GM11168 (cell line): ENCODE data around the gene AOAH.
"Not testable (repeated sequence)": the region's sequence is repeated elsewhere in the genome, so short reads cannot be mapped to it uniquely, and the experiment has no call there.

Source experiments
- in situ Hi-C: fragments of 300-500 bp; cut with MboI; formaldehyde crosslinking; loops from one replicate; pipeline ENCODE4 v1.12.0; 2022; ENCODE audit warnings: low sequenced_read_pairs; ENCODE audit not compliant: unreplicated experiment

Gene AOAH

GRCh38 chr7:36707465-36707864 lies 16.8 kb downstream of the AOAH start:
- in situ Hi-C loops, result no loop called here

DNA sequence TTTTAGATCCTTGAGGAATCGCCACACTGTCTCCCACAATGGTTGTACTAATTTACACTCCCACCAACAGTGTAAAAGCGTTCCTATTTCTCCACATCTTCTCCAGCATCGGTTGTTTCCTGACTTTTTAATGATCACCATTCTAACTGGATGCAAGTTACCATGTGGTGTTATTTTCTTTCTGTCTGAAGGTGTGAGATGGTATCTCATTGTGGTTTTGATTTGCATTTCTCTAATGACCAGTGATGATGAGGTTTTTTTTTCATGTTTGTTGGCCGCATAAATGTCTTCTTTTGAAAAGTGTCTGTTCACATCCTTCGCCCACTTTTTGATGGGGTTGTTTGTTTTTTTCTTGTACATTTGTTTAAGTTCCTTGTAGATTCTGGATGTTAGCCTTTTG lies 20.4 kb downstream of the AOAH start:
- in situ Hi-C loops, result not testable (repeated sequence)

DNA sequence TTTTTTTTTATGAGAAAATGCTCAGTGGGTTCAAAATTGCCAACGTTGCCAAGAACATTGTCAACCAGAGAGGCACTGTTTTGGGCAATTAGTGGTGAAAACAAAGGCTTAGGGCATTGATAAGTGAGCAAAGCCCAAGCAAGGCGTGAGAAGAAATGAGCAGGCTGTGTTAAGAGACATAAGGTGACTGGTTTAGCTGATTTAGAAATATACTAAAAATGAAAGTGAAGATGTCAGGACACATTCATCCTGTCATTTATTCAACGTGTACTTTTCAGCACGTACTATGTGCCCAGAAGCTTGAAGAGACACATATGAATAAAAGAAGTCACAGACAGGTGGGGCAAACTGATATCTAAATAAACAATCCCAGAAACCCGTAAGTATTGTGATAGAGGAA lies 31.8 kb downstream of the AOAH start:
- in situ Hi-C loops, result no loop called here

DNA sequence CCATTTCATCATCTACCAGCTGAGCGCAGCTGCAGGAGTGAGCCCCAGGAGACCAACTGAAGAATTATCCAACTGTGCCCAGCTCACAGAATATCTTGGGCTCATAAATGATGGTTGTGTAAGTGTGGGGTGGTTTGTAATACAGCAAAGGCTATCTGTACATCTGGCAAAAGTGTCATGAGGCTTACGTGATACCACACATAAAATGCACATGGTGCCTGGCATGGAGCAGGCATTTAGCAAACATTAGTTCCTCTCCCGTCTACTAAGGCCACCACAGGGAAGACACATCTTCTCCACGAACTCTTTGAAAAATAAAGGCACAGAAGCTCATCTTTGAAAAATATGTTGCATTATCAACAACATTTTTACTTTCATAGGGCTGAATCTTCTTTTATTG lies 32.3 kb downstream of the AOAH start:
- in situ Hi-C loops, result no loop called here

DNA sequence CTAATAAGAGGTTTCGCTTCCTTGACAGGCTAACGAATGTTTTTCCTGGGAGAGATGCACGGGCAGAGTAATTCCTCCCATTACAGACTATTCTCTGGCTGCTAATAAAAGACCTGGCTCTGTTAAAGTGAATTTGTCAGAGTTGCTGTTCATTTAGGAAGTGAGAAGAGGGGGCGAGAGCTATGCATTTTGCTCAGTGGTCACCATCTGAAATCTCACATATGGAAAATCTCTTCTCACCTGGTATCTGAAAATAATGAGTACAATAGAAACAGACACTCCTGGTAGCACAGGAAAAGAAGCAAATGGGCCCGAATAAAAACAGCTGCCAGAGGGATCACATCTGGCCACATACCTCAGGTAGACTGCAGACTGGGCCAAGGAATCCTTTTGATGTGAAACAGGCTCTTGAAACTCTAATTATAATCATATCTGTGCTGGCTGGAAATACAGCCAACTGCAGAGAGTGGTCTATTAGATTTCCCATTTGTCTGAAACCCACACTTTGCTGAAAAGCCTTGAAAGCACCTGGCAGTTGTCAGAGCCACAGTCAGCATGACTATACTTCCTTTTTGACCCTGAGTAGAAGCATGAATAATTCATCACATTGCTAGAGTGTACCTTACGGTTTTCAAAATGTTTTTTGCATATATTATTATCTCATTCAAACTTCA lies 33.6 kb downstream of the AOAH start:
- in situ Hi-C loops, result no loop called here

DNA sequence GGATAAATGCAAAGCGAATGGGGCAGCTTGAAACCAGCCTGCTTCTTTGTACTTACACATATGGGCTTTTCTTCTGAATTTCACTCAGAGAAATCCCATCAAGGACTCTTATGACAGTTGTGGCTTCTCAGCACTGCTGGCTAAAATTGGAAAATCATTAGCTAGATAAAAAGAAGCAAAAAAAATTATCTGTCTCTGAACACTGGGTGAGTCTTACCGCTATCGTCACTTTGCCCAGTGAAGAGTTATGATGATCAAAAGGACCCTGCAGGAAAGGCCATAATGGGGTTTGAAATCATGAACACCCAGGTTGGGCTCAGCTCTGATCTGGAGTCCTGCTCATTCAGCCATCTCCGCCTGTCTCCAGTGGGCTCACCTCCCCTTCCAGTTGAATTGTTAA lies 34.3 kb downstream of the AOAH start:
- in situ Hi-C loops, result no loop called here

DNA sequence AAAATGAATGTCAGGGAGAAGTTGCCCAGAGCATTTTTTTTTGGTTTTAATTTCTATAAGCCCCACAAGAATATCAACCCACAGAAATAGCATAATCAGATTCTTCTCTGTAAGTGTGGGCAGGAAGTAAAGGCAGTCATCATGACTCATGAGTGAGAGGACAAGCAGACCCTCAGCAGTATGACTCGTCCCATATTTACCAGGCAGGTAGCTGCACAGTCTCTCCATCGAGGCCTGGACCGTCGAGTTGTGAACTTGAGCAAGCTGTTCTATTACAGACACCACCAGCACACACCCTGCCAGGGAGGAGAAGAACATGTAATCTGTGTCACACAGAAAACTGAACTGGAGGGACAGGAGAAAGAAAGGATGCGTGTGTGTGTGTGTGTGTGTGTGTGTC lies 37.8 kb downstream of the AOAH start:
- in situ Hi-C loops, result no loop called here

DNA sequence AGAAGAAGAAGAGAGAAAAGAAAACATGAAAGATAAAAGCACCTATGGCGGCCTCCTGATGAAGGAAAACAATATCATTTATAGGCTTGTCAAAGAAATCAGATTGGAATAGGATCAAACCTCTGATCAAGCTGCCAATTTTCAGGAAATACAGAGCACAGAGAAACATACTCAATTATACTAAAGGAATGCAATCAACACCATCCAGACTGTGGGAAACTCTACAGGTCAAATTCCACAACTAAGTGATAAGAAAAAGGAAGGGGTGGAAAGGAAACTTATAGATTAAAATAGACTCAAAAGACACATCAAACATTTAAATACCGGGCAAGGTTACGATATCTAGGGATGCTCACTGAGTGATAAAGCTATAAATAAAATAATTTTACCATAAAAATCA lies 39.3 kb downstream of the AOAH start:
- in situ Hi-C loops, result no loop called here

DNA sequence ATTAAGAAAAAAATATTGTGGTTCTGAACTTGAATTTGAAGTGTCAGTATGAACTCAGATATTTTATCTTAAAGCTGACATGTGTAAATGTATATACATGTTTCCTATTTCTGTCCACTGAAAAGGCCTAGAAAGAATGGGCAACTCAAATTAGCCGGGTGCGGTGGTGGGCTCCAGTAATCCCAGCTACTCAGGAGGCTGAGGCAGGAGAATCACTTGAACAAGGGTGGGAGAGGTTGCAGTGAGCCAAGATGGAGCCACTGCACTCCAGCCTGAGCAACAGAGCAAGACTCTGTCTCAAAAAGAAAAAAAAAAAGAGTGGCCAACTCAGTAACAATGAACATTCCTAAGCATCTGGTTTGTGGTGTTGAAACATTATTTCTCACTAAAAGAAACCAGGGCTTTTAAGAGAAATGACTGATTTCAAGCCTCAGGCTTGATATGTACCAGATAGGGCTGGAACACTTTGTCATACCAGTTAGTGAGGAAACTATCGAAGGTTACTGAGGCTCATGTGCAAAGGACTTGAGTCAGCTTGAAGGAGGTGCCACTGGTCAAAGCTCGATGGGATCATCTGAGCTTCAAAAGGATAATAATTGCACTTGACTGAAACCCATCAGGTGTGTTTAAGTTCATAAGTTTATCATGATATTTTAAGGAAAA lies 40.5 kb downstream of the AOAH start:
- in situ Hi-C loops, result no loop called here

DNA sequence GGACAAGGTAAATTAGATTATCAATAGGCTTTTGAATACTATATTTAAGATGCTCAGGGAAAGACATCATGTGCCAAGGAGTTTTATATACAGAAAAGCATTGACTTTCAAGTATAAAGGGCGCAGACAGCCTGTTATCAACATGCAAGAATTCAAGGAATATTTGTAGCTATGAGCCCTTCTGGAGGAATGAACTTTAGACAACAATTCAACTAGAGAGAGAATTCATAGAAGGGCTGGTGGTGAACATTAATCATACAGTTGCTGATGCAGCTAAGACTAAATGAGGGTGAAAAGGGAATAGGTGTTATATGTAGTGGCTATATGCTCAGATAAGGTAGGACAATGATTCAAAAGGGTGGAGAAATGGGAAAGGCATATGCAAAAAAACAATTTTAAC lies 41.2 kb downstream of the AOAH start:
- in situ Hi-C loops, result no loop called here

DNA sequence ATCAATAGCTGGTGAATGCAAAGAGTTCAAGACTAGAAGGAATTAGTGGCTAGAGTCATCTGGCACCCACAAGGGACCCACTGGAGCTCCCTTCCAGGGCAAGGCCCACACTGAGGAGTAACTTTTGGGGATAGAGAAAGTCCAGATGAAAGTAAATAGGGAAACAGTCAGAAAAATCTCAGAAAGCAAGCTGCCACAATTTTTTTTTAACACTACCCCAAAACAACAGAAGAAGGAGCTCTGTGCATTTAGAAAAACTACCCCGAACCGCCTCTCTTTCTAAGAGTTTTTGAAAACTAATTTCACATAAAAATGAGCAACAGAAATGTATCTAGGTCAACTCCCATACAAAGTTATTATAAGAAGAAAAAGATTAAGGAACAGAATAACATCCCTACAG lies 42.2 kb downstream of the AOAH start:
- in situ Hi-C loops, result no loop called here

GRCh38 chr7:36677769-36678437 lies 46.4 kb downstream of the AOAH start:
- in situ Hi-C loops, result no loop called here

DNA sequence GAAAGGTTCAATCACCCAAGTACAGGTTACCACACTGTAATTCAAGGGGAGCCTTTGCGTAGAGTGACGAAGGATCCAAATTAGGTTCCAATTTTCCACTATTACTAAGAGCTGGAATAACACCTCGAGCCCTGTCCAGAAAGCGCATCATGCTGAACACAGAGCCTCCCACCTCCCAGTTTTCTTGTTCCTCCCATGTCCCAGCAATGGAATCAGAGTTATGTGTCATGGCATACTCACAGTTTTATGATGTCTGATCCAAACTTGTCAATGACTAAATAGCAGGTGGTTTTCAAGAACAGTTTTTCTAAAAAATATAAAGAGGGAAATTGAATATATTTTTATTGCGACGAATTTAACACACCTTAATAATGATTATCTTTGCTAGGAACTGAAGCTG lies 50.6 kb downstream of the AOAH start:
- in situ Hi-C loops, result loop anchor here (25.0 kb wide), 1 partner anchor 186 kb away; no protein-coding TSS in a partner anchor

DNA sequence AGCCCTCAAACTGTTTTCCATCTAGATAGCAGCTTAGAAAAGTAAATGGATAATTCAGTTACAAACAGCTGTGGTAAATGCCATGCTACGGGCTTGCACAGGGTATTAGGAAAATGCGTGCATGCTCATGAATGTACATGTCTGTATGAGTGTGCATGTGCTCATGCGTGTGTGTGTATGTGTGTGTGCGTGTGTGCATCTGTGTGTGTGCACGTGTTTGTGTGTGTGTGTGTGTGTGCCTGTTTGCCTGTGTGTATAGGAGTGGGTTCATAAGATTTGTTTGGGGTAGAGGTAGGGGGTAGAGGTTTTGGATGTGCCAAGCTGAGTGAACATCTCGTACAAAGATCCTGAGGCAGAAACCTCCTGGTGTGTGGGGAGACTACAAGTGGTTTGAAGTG lies 52.9 kb downstream of the AOAH start:
- in situ Hi-C loops, result loop anchor here (25.0 kb wide), 1 partner anchor 184 kb away; no protein-coding TSS in a partner anchor

DNA sequence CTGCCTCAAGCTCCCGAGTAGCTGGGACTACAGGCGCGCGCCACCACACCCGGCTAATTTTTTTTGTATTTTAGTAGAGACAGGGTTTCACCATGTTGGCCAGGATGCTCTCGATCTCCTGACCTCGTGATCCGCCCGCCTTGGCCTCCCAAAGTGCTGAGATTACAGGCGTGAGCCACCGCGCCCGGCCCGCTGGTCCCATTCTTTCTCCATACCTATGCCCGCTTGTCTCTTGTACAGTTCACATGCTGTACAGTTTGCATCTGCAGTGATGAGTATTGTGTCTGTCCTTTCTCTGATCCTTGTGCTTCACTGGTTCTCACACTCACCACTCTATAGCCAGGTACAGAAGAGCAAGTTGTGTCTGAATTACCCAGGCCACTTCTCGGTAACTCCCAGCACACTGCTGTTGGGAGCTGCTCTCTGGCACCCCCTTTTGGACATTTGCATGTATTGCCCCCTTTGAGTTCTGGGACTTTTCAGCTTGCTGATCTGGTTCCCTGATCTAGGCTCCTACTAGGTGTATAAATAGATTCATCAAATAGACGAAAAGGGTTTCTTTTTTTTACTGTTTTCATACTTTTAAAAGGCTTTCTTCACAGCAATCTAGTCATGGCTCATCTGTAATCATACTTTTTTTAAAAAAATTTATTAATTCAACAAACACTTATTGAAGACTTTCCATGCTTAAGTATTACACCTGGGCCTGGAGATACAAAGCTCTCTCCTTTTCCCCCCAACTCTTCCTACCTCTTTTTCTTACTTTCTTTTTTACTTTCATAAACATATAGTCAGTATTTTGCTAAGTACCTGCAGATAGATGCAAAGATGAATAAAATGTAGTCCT lies 53.5 kb downstream of the AOAH start:
- in situ Hi-C loops, result loop anchor here (25.0 kb wide), 1 partner anchor 184 kb away; no protein-coding TSS in a partner anchor

DNA sequence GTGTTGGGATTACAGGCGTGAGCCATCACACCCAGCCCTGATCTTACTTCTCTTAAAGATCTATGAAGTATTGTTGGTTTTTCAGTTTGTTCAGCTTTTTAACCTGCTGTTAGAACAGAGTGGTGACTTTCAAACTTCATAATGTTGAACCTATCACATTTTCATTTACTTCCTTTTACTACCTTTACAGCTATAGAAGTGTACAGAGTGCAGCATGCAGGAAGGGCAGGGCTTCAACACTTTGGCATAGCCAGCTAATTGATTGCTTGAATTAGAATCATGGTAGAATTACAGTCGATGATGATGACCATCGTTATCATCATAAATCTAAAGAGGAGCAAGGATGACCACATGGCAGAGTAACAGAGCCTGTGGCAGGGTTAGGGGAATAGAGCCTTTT lies 55.5 kb downstream of the AOAH start:
- in situ Hi-C loops, result loop anchor here (25.0 kb wide), 1 partner anchor 181 kb away; no protein-coding TSS in a partner anchor

DNA sequence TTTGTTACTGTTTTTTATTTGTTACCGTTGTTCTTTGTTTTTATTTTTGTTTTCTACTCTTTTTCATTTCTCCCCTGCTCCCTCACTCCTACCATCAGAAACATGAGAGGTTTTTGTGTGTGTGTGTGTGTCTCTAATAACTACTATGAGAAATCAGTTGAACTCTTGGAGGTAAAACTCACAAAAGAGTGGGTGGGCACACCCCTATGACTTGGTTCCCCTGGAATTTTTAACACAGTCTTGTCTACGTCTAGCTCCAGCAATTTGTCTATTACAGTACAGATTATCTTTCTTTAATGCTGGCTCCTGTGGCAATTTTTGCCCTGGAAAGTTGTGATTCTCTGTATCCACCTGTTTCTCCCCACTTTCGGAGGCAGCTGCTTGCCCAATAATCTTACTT lies 56.2 kb downstream of the AOAH start:
- in situ Hi-C loops, result loop anchor here (25.0 kb wide), 1 partner anchor 181 kb away; no protein-coding TSS in a partner anchor

DNA sequence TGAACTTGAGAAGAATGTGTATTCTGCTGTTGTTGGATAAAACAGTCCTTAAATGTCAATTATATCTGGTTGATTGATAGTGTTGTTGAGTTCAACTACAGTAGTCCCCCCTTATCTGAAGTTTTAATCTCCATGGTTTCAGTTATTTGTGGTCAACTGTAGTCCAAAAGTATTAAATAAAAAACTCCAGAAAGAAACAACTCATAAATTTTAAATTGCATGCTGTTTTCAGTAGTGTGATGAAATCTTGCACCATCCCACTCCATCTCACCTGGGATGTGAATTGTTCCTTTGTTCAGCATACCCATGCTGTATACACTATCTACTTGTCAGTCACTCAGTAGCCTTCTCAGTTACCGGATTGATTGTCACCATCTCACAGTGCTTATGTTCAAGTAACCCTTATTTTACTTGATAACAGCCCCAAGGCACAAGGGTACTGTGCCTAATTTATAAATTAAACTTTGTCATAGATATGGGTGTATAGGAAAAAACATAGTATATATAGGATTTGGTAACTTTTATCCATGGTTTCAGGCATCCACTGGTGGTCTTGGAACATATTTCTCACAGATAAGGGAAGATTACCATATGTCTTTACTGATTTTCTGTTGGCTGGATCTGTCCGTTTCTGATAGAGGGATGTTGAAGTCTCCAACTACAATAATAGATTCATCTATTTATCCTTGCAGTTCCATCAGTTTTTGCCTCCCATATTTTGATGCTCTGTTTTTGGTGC lies 57.1 kb downstream of the AOAH start:
- in situ Hi-C loops, result loop anchor here (25.0 kb wide), 1 partner anchor 180 kb away; no protein-coding TSS in a partner anchor

- in situ Hi-C loops, result loop anchor here (25.0 kb wide), 1 partner anchor 176 kb away; no protein-coding TSS in a partner anchor
These were observed 60.8 kb downstream of the AOAH start for GRCh38 chr7:36663481-36663880.
